GM23338 (cell line): ENCODE data around the gene CEPT1. TPM values are rescaled to one million over a fixed set of nuclear protein-coding genes. Genes with fewer than 3 reads are reported as not detected.

Experiments used
- ATAC-seq: fragments of 200-7000 bp; cut with Tn5 transposase; 3 replicates; pipeline ENCODE4 v1.9.1; 2020
- DNase-seq: peaks from one replicate; pipeline ENCODE4 v3.0.0-alpha.2; 2015; ENCODE audit warnings: low spot score
- H2AFZ ChIP-seq: fragments of 200-600 bp; sonication (generic); 2 replicates; pipeline ENCODE4 v1.8.0; 2016; ENCODE audit warnings: antibody characterized with exemption, mild to moderate bottlenecking, moderate library complexity
- H3F3A ChIP-seq: fragments of 200-600 bp; sonication (generic); replicated peaks from 2 replicates; pipeline ENCODE4 v1.8.0; 2017; ENCODE audit warnings: antibody characterized with exemption, mixed run types, low read depth
- H3K27ac ChIP-seq: fragments of 200-600 bp; sonication (generic); 2 replicates; pipeline ENCODE4 v1.6.1; 2016; ENCODE audit warnings: low read depth
- H3K27me3 ChIP-seq: fragments of 200-600 bp; sonication (generic); 2 replicates; pipeline ENCODE4 v1.8.0; 2016; ENCODE audit warnings: mild to moderate bottlenecking, mixed run types, moderate library complexity; ENCODE audit not compliant: insufficient read depth
- H3K36me3 ChIP-seq: fragments of 200-600 bp; sonication (generic); 2 replicates; pipeline ENCODE4 v1.8.0; 2016; ENCODE audit warnings: mild to moderate bottlenecking; ENCODE audit not compliant: insufficient read depth
- H3K4me1 ChIP-seq: fragments of 200-600 bp; sonication (generic); 2 replicates; pipeline ENCODE4 v1.8.0; 2016; ENCODE audit warnings: mild to moderate bottlenecking, moderate library complexity; ENCODE audit not compliant: insufficient read depth
- H3K4me2 ChIP-seq: fragments of 200-600 bp; sonication (generic); 2 replicates; pipeline ENCODE4 v1.7.1; 2017; ENCODE audit warnings: mixed run types
- H3K4me3 ChIP-seq: fragments of 200-600 bp; sonication (generic); 2 replicates; pipeline ENCODE4 v1.6.1; 2016; ENCODE audit warnings: mixed run types
- H3K79me2 ChIP-seq: fragments of 200-600 bp; sonication (generic); replicated peaks from 2 replicates; pipeline ENCODE4 v1.8.0; 2017; ENCODE audit warnings: mild to moderate bottlenecking; ENCODE audit not compliant: insufficient read depth
- H3K9me2 ChIP-seq: fragments of 200-600 bp; sonication (generic); 2 replicates; pipeline ENCODE4 v1.8.0; 2017; ENCODE audit not compliant: insufficient read depth
- H4K20me1 ChIP-seq: fragments of 200-600 bp; sonication (generic); replicated peaks from 2 replicates; pipeline ENCODE4 v1.8.0; 2017; ENCODE audit warnings: mild to moderate bottlenecking; ENCODE audit not compliant: insufficient read depth
- H3K27ac Mint-ChIP-seq: 2 replicates; pipeline ENCODE4 v1.8.0; 2020; ENCODE audit warnings: inconsistent platforms, mild to moderate bottlenecking, moderate library complexity, mixed read lengths
- H3K27me3 Mint-ChIP-seq: 3 replicates; pipeline ENCODE4 v1.8.0; 2022; ENCODE audit warnings: low read depth, mild to moderate bottlenecking, moderate library complexity, mixed read lengths, inconsistent platforms; ENCODE audit not compliant: insufficient read depth, poor library complexity
- H3K36me3 Mint-ChIP-seq: 3 replicates; pipeline ENCODE4 v1.8.0; 2021; ENCODE audit warnings: low read depth, mild to moderate bottlenecking, inconsistent platforms, moderate library complexity, mixed read lengths
- H3K4me1 Mint-ChIP-seq: 3 replicates; pipeline ENCODE4 v1.8.0; 2020; ENCODE audit warnings: mild to moderate bottlenecking, inconsistent platforms, mixed read lengths
- H3K4me3 Mint-ChIP-seq: 3 replicates; pipeline ENCODE4 v1.8.0; 2021; ENCODE audit warnings: moderate library complexity, mild to moderate bottlenecking, inconsistent platforms, mixed read lengths
- H3K9me3 Mint-ChIP-seq: 3 replicates; pipeline ENCODE4 v1.8.0; 2020; ENCODE audit warnings: moderate library complexity, mild to moderate bottlenecking, inconsistent platforms, mixed read lengths
- CREB1 ChIP-seq: fragments of 250-450 bp; sonication (Bioruptor Pico); IDR thresholded peaks from 2 replicates; pipeline ENCODE4 v1.5.0; 2020; ENCODE audit warnings: low read depth, mild to moderate bottlenecking, moderate library complexity
- EZH2 ChIP-seq: fragments of 200-600 bp; sonication (generic); IDR thresholded peaks from one replicate; pipeline ENCODE4 v1.8.0; 2017; ENCODE audit warnings: antibody characterized with exemption, mild to moderate bottlenecking, low read depth; ENCODE audit not compliant: unreplicated experiment
- EZH2phosphoT487 ChIP-seq: fragments of 200-600 bp; sonication (generic); IDR thresholded peaks from one replicate; pipeline ENCODE4 v1.8.1; 2018; ENCODE audit warnings: antibody characterized with exemption; ENCODE audit not compliant: unreplicated experiment
- JUNB ChIP-seq: IDR thresholded peaks from one replicate; pipeline ENCODE4 v1.6.1; 2016; ENCODE audit warnings: antibody characterized with exemption; ENCODE audit not compliant: unreplicated experiment
- STAT1 ChIP-seq: IDR thresholded peaks from one replicate; pipeline ENCODE4 v1.6.1; 2016; ENCODE audit warnings: antibody characterized with exemption; ENCODE audit not compliant: unreplicated experiment
- ZNF114 ChIP-seq: fragments of 250-450 bp; sonication (Bioruptor Pico); IDR thresholded peaks from 2 replicates; pipeline ENCODE4 v1.5.0; 2020; ENCODE audit warnings: mild to moderate bottlenecking, moderate library complexity
- polyA plus RNA-seq: library from polyadenylated mRNA; unstranded; fragments of >200 nt; fragmentation: Nextera tagmentation; extraction: Ambion mirVana; gene quantifications from 2 replicates; pipeline ENCODE4 v1.2.1, GENCODE V29; 2016
- total RNA-seq: library from RNA; depleted of rRNA; stranded (reverse); fragments of >200 nt; shearing (Covaris generic); gene quantifications from 2 replicates; pipeline ENCODE4 v1.2.3, GENCODE V29; 2014
- TF ChIP-seq, protein P1 (sequence below): IDR thresholded peaks from one replicate; pipeline ENCODE4 v1.6.1; 2018; ENCODE audit warnings: antibody characterized with exemption; ENCODE audit not compliant: unreplicated experiment
- TF ChIP-seq, protein P2 (sequence below): fragments of 250-450 bp; sonication (Bioruptor Pico); IDR thresholded peaks from 2 replicates; pipeline ENCODE4 v1.5.0; 2020; ENCODE audit warnings: mild to moderate bottlenecking, moderate library complexity
- TF ChIP-seq, protein P3 (sequence below): IDR thresholded peaks from 2 replicates; pipeline ENCODE4 v1.6.1; 2016; ENCODE audit warnings: antibody characterized with exemption

Gene CEPT1
- total and polyA plus RNA-seq, 2 experiments from 2014 or later, result 17.3 to 39.5 TPM

DNA sequence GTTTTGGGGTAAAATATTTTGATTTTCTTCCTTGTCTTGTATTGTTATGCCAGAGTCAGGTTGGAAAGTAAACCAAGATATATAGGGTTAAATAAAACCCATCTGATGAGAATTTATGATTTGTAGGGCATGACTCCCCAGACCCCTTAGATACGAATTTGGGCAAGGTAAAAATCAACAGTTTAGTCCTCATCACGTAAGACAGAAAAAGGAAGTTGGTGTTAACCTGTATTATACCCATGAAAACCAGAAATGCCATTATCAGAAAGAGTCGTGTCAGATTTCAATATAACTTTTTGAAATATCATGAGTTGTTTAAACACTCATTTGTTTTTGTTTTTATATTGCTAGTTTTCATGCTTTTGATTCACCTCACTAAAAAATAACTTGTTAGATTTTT is 11.8 kb downstream of the CEPT1 start (continued):
- TF ChIP-seq, protein P1, sequence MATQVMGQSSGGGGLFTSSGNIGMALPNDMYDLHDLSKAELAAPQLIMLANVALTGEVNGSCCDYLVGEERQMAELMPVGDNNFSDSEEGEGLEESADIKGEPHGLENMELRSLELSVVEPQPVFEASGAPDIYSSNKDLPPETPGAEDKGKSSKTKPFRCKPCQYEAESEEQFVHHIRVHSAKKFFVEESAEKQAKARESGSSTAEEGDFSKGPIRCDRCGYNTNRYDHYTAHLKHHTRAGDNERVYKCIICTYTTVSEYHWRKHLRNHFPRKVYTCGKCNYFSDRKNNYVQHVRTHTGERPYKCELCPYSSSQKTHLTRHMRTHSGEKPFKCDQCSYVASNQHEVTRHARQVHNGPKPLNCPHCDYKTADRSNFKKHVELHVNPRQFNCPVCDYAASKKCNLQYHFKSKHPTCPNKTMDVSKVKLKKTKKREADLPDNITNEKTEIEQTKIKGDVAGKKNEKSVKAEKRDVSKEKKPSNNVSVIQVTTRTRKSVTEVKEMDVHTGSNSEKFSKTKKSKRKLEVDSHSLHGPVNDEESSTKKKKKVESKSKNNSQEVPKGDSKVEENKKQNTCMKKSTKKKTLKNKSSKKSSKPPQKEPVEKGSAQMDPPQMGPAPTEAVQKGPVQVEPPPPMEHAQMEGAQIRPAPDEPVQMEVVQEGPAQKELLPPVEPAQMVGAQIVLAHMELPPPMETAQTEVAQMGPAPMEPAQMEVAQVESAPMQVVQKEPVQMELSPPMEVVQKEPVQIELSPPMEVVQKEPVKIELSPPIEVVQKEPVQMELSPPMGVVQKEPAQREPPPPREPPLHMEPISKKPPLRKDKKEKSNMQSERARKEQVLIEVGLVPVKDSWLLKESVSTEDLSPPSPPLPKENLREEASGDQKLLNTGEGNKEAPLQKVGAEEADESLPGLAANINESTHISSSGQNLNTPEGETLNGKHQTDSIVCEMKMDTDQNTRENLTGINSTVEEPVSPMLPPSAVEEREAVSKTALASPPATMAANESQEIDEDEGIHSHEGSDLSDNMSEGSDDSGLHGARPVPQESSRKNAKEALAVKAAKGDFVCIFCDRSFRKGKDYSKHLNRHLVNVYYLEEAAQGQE, result no peak
- TF ChIP-seq CREB1 (no peak), JUNB (no peak)

DNA sequence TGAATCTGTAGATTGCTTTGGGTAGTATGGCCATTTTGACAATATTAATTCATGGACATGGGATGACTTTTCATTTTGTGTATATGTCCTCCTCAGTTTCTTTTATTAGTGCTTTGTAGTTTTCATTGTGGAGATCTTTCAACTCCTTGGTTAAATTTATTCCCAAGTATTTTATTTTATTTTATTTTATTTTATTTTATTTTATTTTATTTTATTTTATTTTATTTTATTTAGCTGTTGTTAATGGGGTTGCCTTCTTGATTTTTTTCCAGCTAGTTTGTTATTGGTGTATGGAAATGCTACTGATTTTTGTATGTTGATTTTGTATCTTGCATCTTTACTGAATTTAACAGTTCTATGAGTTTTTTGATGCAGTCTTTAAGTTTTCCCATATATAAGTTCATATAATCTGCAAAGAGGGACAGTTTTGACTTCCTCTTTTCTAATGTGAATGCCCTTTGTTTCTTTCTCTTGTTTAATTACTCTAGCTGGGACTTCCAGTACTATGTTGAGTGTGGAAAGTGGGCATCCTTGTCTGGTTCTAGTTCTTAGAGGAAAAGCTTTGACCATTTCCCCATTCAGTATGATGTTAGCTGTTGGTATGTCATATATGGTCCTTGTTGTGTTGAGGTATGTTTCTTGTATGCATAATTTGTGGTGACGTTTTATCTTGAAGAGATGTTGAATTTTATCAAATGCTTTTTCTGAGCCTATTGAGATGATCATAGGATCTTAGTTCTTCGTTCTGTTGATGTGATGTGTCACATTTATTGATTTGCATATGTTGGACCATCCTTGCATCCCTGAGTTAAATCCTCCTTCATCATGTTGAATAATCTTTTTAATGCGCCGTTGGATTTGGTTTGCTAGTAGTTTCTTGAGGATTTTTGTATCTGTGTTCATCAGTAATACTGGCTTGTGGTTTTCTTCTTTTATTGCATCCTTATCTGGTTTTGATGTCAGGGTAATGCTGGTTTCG is 14.3 kb downstream of the CEPT1 start:
- Histone ChIP-seq H3K27ac (no peak overlapping the region), H4K20me1 (peaks cover 19% of the 10 kb centered on the region; the same call in 1 of the 2 replicates), H3K27me3 (no peaks in the 10 kb centered on the region), H3K9me2 (no peaks in the 10 kb centered on the region), H3K79me2 (peaks cover 70% of the 10 kb centered on the region), H2AFZ (no peak overlapping the region), H3K4me1 (no peaks in the 10 kb centered on the region), H3K4me3 (no peak overlapping the region), H3F3A (no peaks in the 10 kb centered on the region), H3K4me2 (no peak overlapping the region), H3K36me3 (peaks cover 9% of the 10 kb centered on the region; the same call in 1 of the 2 replicates)
- ATAC-seq (no peak), DNase-seq (no peak)
- TF ChIP-seq ZNF114 (CRISPR knock-in tag) (no peak), EZH2 (no peak), EZH2phosphoT487 (no peak), STAT1 (no peak)
- TF ChIP-seq, protein P2, sequence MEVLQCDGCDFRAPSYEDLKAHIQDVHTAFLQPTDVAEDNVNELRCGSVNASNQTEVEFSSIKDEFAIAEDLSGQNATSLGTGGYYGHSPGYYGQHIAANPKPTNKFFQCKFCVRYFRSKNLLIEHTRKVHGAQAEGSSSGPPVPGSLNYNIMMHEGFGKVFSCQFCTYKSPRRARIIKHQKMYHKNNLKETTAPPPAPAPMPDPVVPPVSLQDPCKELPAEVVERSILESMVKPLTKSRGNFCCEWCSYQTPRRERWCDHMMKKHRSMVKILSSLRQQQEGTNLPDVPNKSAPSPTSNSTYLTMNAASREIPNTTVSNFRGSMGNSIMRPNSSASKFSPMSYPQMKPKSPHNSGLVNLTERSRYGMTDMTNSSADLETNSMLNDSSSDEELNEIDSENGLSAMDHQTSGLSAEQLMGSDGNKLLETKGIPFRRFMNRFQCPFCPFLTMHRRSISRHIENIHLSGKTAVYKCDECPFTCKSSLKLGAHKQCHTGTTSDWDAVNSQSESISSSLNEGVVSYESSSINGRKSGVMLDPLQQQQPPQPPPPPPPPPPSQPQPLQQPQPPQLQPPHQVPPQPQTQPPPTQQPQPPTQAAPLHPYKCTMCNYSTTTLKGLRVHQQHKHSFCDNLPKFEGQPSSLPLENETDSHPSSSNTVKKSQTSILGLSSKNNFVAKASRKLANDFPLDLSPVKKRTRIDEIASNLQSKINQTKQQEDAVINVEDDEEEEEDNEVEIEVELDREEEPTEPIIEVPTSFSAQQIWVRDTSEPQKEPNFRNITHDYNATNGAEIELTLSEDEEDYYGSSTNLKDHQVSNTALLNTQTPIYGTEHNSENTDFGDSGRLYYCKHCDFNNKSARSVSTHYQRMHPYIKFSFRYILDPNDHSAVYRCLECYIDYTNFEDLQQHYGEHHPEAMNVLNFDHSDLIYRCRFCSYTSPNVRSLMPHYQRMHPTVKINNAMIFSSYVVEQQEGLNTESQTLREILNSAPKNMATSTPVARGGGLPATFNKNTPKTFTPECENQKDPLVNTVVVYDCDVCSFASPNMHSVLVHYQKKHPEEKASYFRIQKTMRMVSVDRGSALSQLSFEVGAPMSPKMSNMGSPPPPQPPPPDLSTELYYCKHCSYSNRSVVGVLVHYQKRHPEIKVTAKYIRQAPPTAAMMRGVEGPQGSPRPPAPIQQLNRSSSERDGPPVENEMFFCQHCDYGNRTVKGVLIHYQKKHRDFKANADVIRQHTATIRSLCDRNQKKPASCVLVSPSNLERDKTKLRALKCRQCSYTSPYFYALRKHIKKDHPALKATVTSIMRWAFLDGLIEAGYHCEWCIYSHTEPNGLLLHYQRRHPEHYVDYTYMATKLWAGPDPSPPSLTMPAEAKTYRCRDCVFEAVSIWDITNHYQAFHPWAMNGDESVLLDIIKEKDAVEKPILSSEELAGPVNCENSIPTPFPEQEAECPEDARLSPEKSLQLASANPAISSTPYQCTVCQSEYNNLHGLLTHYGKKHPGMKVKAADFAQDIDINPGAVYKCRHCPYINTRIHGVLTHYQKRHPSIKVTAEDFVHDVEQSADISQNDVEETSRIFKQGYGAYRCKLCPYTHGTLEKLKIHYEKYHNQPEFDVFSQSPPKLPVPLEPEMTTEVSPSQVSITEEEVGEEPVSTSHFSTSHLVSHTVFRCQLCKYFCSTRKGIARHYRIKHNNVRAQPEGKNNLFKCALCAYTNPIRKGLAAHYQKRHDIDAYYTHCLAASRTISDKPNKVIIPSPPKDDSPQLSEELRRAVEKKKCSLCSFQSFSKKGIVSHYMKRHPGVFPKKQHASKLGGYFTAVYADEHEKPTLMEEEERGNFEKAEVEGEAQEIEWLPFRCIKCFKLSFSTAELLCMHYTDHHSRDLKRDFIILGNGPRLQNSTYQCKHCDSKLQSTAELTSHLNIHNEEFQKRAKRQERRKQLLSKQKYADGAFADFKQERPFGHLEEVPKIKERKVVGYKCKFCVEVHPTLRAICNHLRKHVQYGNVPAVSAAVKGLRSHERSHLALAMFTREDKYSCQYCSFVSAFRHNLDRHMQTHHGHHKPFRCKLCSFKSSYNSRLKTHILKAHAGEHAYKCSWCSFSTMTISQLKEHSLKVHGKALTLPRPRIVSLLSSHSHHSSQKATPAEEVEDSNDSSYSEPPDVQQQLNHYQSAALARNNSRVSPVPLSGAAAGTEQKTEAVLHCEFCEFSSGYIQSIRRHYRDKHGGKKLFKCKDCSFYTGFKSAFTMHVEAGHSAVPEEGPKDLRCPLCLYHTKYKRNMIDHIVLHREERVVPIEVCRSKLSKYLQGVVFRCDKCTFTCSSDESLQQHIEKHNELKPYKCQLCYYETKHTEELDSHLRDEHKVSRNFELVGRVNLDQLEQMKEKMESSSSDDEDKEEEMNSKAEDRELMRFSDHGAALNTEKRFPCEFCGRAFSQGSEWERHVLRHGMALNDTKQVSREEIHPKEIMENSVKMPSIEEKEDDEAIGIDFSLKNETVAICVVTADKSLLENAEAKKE (CRISPR knock-in tag), result no peak
- TF ChIP-seq, protein P3, sequence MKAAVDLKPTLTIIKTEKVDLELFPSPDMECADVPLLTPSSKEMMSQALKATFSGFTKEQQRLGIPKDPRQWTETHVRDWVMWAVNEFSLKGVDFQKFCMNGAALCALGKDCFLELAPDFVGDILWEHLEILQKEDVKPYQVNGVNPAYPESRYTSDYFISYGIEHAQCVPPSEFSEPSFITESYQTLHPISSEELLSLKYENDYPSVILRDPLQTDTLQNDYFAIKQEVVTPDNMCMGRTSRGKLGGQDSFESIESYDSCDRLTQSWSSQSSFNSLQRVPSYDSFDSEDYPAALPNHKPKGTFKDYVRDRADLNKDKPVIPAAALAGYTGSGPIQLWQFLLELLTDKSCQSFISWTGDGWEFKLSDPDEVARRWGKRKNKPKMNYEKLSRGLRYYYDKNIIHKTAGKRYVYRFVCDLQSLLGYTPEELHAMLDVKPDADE, result no peak
- H3K36me3 Mint-ChIP-seq, result peaks cover 37% of the 10 kb centered on the region
- H3K4me3 Mint-ChIP-seq, result no peak overlapping the region
- no peak overlapping the region for H3K27ac Mint-ChIP-seq
- H3K9me3 Mint-ChIP-seq, result no peaks in the 10 kb centered on the region
- peaks cover 2% of the 10 kb centered on the region for H3K27me3 Mint-ChIP-seq
- no peaks in the 10 kb centered on the region for H3K4me1 Mint-ChIP-seq
